Endodermal cell (in vitro differentiated cells): ENCODE results near the gene MIPOL1. TPM values are rescaled to one million over a fixed set of nuclear protein-coding genes. Genes with fewer than 3 reads are reported as not detected.
"Not testable (repeated sequence)": the region's sequence is repeated elsewhere in the genome, so short reads cannot be mapped to it uniquely, and the experiment has no call there.

Experiments used
- DNase-seq: peaks from one replicate; pipeline ENCODE4 v3.0.0-alpha.2; 2017
- H3K27ac ChIP-seq: 2 replicates; pipeline ENCODE4 v1.5.1; 2013; ENCODE audit warnings: mild to moderate bottlenecking, low read depth, low read length, moderate library complexity
- H3K27me3 ChIP-seq: 2 replicates; pipeline ENCODE4 v1.6.1; 2013; ENCODE audit warnings: mild to moderate bottlenecking, low read length, moderate library complexity; ENCODE audit not compliant: insufficient read depth, control insufficient read depth, poor library complexity, severe bottlenecking
- H3K36me3 ChIP-seq: 2 replicates; pipeline ENCODE4 v1.7.0; 2013; ENCODE audit warnings: mild to moderate bottlenecking, low read length, moderate library complexity; ENCODE audit not compliant: control insufficient read depth, insufficient read depth
- H3K4me1 ChIP-seq: one replicate; pipeline ENCODE4 v1.7.0; 2013; ENCODE audit warnings: low read length; ENCODE audit not compliant: control insufficient read depth, insufficient read depth
- H3K4me3 ChIP-seq: 2 replicates; pipeline ENCODE4 v1.5.1; 2013; ENCODE audit warnings: mild to moderate bottlenecking, low read length, moderate library complexity
- H3K9ac ChIP-seq: 2 replicates; pipeline ENCODE4 v1.6.1; 2013; ENCODE audit warnings: mild to moderate bottlenecking, low read length, moderate library complexity; ENCODE audit not compliant: poor library complexity, severe bottlenecking; ENCODE audit errors: extremely low read depth
- H3K9me3 ChIP-seq: 2 replicates; pipeline ENCODE4 v1.6.1; 2013; ENCODE audit warnings: mild to moderate bottlenecking, low read length, moderate library complexity; ENCODE audit not compliant: control insufficient read depth
- H3K27ac Mint-ChIP-seq: 2 replicates; pipeline ENCODE4 v1.8.0; 2020; ENCODE audit warnings: mixed read lengths
- H3K27me3 Mint-ChIP-seq: 2 replicates; pipeline ENCODE4 v1.8.0; 2021; ENCODE audit warnings: mild to moderate bottlenecking, mixed read lengths; ENCODE audit not compliant: insufficient read depth
- H3K36me3 Mint-ChIP-seq: 2 replicates; pipeline ENCODE4 v1.8.0; 2020; ENCODE audit warnings: low read depth, mixed read lengths
- H3K4me1 Mint-ChIP-seq: 2 replicates; pipeline ENCODE4 v1.8.0; 2020; ENCODE audit warnings: mixed read lengths
- H3K4me3 Mint-ChIP-seq: 2 replicates; pipeline ENCODE4 v1.8.0; 2020; ENCODE audit warnings: mild to moderate bottlenecking, moderate library complexity, mixed read lengths
- H3K9me3 Mint-ChIP-seq: 2 replicates; pipeline ENCODE4 v1.8.0; 2020; ENCODE audit warnings: mild to moderate bottlenecking, mixed read lengths
- WGBS, 2 experiments: methylation state at CpG; one replicate each; pipeline versions ENCODE4 v1.1.5 to v1.1.7; 2013; ENCODE audit warnings: missing lambda C conversion rate in 2 of 2, mixed read lengths in 1 of 2; ENCODE audit not compliant: insufficient coverage in 1 of 2, insufficient read length in 1 of 2; 5-methylcytosine and 5-hydroxymethylcytosine counted together
- total RNA-seq, 2 donors: library from RNA; stranded (reverse); fragmentation: NEBNext Ultra II Directional in 1 of 2; extraction: Animal tissue kit (Norgen Biotek cat#: 25700) in 1 of 2; gene quantifications; 2 replicates in 1 of 2; 3 replicates in 1 of 2; pipeline ENCODE4 v1.2.1, GENCODE V29; 2021
- TF ChIP-seq, protein P1 (sequence below): fragments of 200-600 bp; sonication (generic); conservative IDR thresholded peaks from 2 replicates; pipeline ENCODE4 v1.5.0; 2021; ENCODE audit warnings: antibody characterized with exemption, mild to moderate bottlenecking

MIPOL1 gene
- total RNA-seq, 2 donors from 2014 or later, result 22.0 to 28.5 TPM

DNA sequence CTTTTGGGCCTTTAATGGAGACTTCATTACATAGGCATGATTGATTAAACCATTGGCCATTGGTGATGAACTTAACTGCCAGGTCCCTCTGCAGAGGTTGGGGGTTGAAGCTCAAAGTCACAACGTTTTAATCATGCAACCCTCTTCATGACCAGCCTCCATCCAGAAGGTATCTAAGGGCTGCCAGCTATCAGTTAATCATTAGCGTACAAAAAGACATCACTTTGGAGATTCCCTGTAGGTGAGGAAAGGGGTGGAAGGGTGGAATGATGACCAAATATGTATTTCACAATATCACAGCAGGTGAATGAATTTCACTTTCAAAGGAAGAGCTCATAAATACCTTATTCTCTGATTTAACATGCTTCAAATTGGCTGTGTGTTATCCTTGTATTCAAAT is 92.0 kb downstream of the MIPOL1 start:
- Mint-ChIP-seq H3K27me3 (peaks cover 2% of the 10 kb centered on the region), H3K4me3 (no peak overlapping the region), H3K36me3 (peaks cover 64% of the 10 kb centered on the region), H3K27ac (no peak overlapping the region), H3K4me1 (no peaks in the 10 kb centered on the region), H3K9me3 (peaks cover 51% of the 10 kb centered on the region)
- H3K4me3 ChIP-seq, result no peak overlapping the region
- no peak overlapping the region for H3K27ac ChIP-seq
- H3K9me3 ChIP-seq, result peaks cover 26% of the 10 kb centered on the region
- H3K36me3 ChIP-seq, result peaks cover 44% of the 10 kb centered on the region
- TF ChIP-seq, protein P1, sequence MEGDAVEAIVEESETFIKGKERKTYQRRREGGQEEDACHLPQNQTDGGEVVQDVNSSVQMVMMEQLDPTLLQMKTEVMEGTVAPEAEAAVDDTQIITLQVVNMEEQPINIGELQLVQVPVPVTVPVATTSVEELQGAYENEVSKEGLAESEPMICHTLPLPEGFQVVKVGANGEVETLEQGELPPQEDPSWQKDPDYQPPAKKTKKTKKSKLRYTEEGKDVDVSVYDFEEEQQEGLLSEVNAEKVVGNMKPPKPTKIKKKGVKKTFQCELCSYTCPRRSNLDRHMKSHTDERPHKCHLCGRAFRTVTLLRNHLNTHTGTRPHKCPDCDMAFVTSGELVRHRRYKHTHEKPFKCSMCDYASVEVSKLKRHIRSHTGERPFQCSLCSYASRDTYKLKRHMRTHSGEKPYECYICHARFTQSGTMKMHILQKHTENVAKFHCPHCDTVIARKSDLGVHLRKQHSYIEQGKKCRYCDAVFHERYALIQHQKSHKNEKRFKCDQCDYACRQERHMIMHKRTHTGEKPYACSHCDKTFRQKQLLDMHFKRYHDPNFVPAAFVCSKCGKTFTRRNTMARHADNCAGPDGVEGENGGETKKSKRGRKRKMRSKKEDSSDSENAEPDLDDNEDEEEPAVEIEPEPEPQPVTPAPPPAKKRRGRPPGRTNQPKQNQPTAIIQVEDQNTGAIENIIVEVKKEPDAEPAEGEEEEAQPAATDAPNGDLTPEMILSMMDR, result no peak
- DNase-seq, result no peak
- no peak overlapping the region for H3K9ac ChIP-seq
- H3K4me1 ChIP-seq, result no peaks in the 10 kb centered on the region
- no peaks in the 10 kb centered on the region for H3K27me3 ChIP-seq
- WGBS, 2 experiments, result 45 to 88% methylated on average over 1 to 2 of the region's 2 CpGs

DNA sequence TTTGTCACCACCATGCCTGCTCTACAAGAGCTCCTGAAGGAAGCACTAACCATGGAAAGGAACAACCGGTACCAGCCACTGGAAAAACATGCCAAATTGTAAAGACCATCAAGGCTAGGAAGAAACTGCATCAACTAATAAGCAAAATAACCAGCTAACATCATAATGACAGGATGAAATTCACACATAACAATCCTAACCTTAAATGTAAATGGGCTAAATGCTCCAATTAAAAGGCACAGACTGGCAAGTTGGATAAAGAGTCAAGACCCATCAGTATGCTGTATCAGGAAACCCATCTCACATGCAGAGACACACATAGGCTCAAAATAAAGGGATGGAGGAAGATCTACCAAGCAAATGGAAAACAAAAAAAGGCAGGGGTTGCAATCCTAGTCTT is 97.5 kb downstream of the MIPOL1 start:
- not testable (repeated sequence) for H3K27me3 Mint-ChIP-seq, H3K27me3 ChIP-seq, DNase-seq, H3K4me1 Mint-ChIP-seq, H3K4me1 ChIP-seq, H3K27ac Mint-ChIP-seq, H3K4me3 Mint-ChIP-seq, H3K27ac ChIP-seq, H3K9ac ChIP-seq, H3K4me3 ChIP-seq
- H3K36me3 ChIP-seq, result peaks cover 28% of the 10 kb centered on the region
- 93% methylated on average over 1 of the region's 1 CpG; no CpG with 5 or more reads in 1 of the 2 experiments for WGBS, 2 experiments
- H3K9me3 Mint-ChIP-seq, result peaks cover 76% of the 10 kb centered on the region
- H3K9me3 ChIP-seq, result peaks cover 30% of the 10 kb centered on the region
- H3K36me3 Mint-ChIP-seq, result peaks cover 50% of the 10 kb centered on the region

DNA sequence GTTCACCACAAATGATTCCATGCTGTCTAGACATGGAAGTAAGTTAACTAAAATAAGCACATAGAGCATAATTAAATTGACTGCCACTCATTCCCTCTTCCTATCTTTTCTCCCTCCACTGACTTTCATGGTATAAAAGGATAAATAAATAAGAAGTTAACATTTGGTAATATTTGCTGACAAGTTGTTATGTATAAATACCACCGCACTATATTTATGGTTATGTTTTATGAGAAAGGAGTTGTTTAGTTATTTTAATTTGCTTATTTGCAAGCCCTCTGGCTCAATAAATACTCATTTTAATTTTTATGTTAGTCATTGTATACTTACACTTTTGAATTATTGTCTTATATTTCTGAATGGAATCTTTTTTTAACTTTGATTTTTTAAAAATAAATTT is 113.5 kb downstream of the MIPOL1 start:
- Histone ChIP-seq H3K36me3 (no peaks in the 10 kb centered on the region), H3K9me3 (no peaks in the 10 kb centered on the region), H3K9ac (no peak overlapping the region), H3K27me3 (no peaks in the 10 kb centered on the region), H3K4me1 (no peaks in the 10 kb centered on the region), H3K4me3 (no peak overlapping the region), H3K27ac (no peak overlapping the region)
- Mint-ChIP-seq H3K4me1 (peaks cover 9% of the 10 kb centered on the region), H3K27me3 (no peaks in the 10 kb centered on the region), H3K9me3 (no peaks in the 10 kb centered on the region), H3K27ac (peak overlapping the region; percentile 38), H3K4me3 (no peak overlapping the region), H3K36me3 (peaks cover 9% of the 10 kb centered on the region)
- WGBS, 2 experiments, result 100% methylated on average over 1 of the region's 1 CpG; no CpG with 5 or more reads in 1 of the 2 experiments
- TF ChIP-seq, protein P1, result no peak
- no peak for DNase-seq

DNA sequence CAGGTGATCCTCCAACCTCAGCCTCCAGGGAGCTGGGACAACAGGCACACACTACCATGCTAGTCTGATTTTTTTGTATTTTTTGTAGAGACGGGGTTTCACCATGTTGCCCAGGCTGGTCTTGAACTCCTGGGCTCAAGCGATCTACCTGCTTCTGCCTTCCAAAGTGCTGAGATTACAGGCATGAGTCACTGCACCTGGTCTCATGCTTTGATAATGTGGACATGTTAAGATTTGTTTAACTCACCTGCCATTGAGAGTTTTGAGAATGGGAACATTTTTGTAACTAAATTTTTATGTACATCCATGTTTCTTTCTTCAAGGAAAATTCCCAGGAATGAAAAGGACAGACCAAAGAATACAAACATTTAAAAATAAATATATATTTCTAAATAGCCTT is 121.2 kb downstream of the MIPOL1 start:
- no peaks in the 10 kb centered on the region for H3K27me3 Mint-ChIP-seq
- Histone ChIP-seq H3K9me3 (no peaks in the 10 kb centered on the region), H3K27me3 (no peaks in the 10 kb centered on the region), H3K4me3 (no peak overlapping the region), H3K9ac (no peak overlapping the region), H3K36me3 (no peaks in the 10 kb centered on the region), H3K27ac (no peak overlapping the region), H3K4me1 (no peaks in the 10 kb centered on the region)
- 93 to 95% methylated on average over 2 of the region's 2 CpGs for WGBS, 2 experiments
- TF ChIP-seq, protein P1, result no peak
- no peak for DNase-seq
- H3K9me3 Mint-ChIP-seq, result no peaks in the 10 kb centered on the region
- no peak overlapping the region for H3K27ac Mint-ChIP-seq
- H3K4me3 Mint-ChIP-seq, result no peak overlapping the region
- no peaks in the 10 kb centered on the region for H3K4me1 Mint-ChIP-seq
- peaks cover 5% of the 10 kb centered on the region for H3K36me3 Mint-ChIP-seq
